Endothelial cell of umbilical vein (primary cell): ENCODE results near the gene STK16. TPM values are rescaled to one million over a fixed set of nuclear protein-coding genes. Genes with fewer than 3 reads are reported as not detected.

ENCODE experiments used
- BruUV-seq: library from RNA; stranded (reverse); fragments of 400-500 nt; replicated peaks from 2 replicates; lab custom pipeline; 2021; lab: Mats Ljungman, UMichigan
- CTCF ChIA-PET: fragments of 300-600, 350-600 bp; sonication (Branson Sonifier 250); formaldehyde crosslinking; loops from one replicate; lab custom pipeline; 2021; ENCODE audit warnings: antibody characterized with exemption, inconsistent platforms; lab: Charles Lee
- POLR2A ChIA-PET: fragments of 300-600, 350-600 bp; sonication (Branson Sonifier 250); formaldehyde crosslinking; loops from one replicate; lab custom pipeline; 2021; ENCODE audit warnings: antibody characterized with exemption, inconsistent platforms; lab: Charles Lee
- DNase-seq: peaks from one replicate; pipeline ENCODE4 v3.0.0-alpha.2; 2011; ENCODE audit warnings: low read depth, low spot score
- FAIRE-seq: peaks from 2 replicates; lab custom pipeline; 2011; peaks lifted over from hg19 to GRCh38; lab: Jason Lieb, UNC
- H2AFZ ChIP-seq: 2 replicates; pipeline ENCODE4 v1.6.0; 2012; ENCODE audit warnings: low read depth, low read length, control low read depth, inconsistent platforms
- H3K27ac ChIP-seq: 2 replicates; pipeline ENCODE4 v1.5.1; 2011; ENCODE audit warnings: low read depth, mild to moderate bottlenecking, control low read depth, low read length, moderate library complexity; ENCODE audit not compliant: insufficient read depth
- H3K27me3 ChIP-seq, 2 experiments: 2 replicates each; pipeline versions ENCODE4 v1.6.0 to v1.6.1; 2011; ENCODE audit warnings: low read length in 2 of 2, mixed read lengths in 1 of 2; ENCODE audit not compliant: control insufficient read depth in 2 of 2, insufficient read depth in 2 of 2
- H3K36me3 ChIP-seq, 2 experiments: 2 replicates in 1 of 2; 3 replicates in 1 of 2; pipeline ENCODE4 v1.5.1; 2011; ENCODE audit warnings: low read length in 2 of 2, mild to moderate bottlenecking in 1 of 2, moderate library complexity in 1 of 2; ENCODE audit not compliant: control insufficient read depth in 2 of 2, insufficient read depth in 2 of 2; ENCODE audit errors: extremely low read depth in 1 of 2
- H3K4me1 ChIP-seq: 3 replicates; pipeline ENCODE4 v1.5.1; 2011; ENCODE audit warnings: mild to moderate bottlenecking, low read length; ENCODE audit not compliant: control insufficient read depth, insufficient read depth; ENCODE audit errors: extremely low read depth
- H3K4me2 ChIP-seq: 2 replicates; pipeline ENCODE4 v1.6.1; 2011; ENCODE audit warnings: low read length, control low read depth, mixed read lengths; ENCODE audit not compliant: insufficient read depth
- H3K4me3 ChIP-seq, 3 experiments: fragments of 200-600 bp in 1 of 3; sonication (generic), shearing (Covaris generic) in 1 of 3; replicated peaks in 1 of 3; 2 replicates each; pipeline ENCODE4 v1.5.1; 2011 to 2016; ENCODE audit warnings: control low read depth in 3 of 3, low read length in 3 of 3, mild to moderate bottlenecking in 2 of 3, inconsistent platforms in 1 of 3, low read depth in 1 of 3, moderate library complexity in 1 of 3; ENCODE audit not compliant: insufficient read depth in 1 of 3
- H3K79me2 ChIP-seq: 2 replicates; pipeline ENCODE4 v1.6.0; 2012; ENCODE audit warnings: low read length, inconsistent platforms; ENCODE audit not compliant: control insufficient read depth, insufficient read depth
- H3K9ac ChIP-seq: replicated peaks from 2 replicates; pipeline ENCODE3; 2011; ENCODE audit warnings: low read length, control low read depth; ENCODE audit not compliant: insufficient read depth; ENCODE audit errors: extremely low read depth
- H3K9me1 ChIP-seq: replicated peaks from 3 replicates; pipeline ENCODE4 v1.6.0; 2011; ENCODE audit warnings: mild to moderate bottlenecking, low read length; ENCODE audit not compliant: control insufficient read depth, insufficient read depth; ENCODE audit errors: extremely low read depth
- H3K9me3 ChIP-seq: replicated peaks from 2 replicates; pipeline ENCODE4 v1.5.1; 2012; ENCODE audit warnings: low read length, inconsistent platforms; ENCODE audit not compliant: control insufficient read depth, insufficient read depth
- H4K20me1 ChIP-seq: replicated peaks from 2 replicates; pipeline ENCODE3; 2011; ENCODE audit warnings: mild to moderate bottlenecking, low read length; ENCODE audit not compliant: control insufficient read depth, insufficient read depth; ENCODE audit errors: extremely low read depth
- EZH2 ChIP-seq: IDR thresholded peaks from 2 replicates; pipeline ENCODE4 v1.6.1; 2012; ENCODE audit warnings: borderline replicate concordance, low read depth, mild to moderate bottlenecking, moderate library complexity, low read length, inconsistent platforms; ENCODE audit not compliant: severe bottlenecking
- JUN ChIP-seq: IDR thresholded peaks from 2 replicates; pipeline ENCODE4 v1.6.1; 2011; ENCODE audit warnings: borderline replicate concordance, low read depth; ENCODE audit not compliant: insufficient read length, insufficient read depth
- MAX ChIP-seq: IDR thresholded peaks from 2 replicates; pipeline ENCODE4 v1.6.1; 2011; ENCODE audit not compliant: insufficient read depth, insufficient read length
- POLR2A ChIP-seq: IDR thresholded peaks from 2 replicates; pipeline ENCODE4 v1.6.1; 2012; ENCODE audit warnings: low read depth, mild to moderate bottlenecking, control low read depth, low read length
- dilution Hi-C: fragments of 300-500 bp; cut with MboI; formaldehyde crosslinking; loops from one replicate; pipeline ENCODE4 v1.15.0; 2019; ENCODE audit warnings: low sequenced_read_pairs; ENCODE audit not compliant: extremely low pct_ligation_motif_present
- intact Hi-C: fragments of 100-400 bp; cut with micrococcal nuclease; formaldehyde crosslinking; loops from one replicate; pipeline ENCODE4 v1.10.0; 2022
- polyA plus RNA-seq, 4 experiments: library from polyadenylated mRNA; depleted of rRNA in 3 of 4; stranded (reverse) in 3 of 4; unstranded in 1 of 4; fragments of >200 nt; gene quantifications; 2 replicates each; pipeline versions ENCODE4 v1.2.1 to v1.2.3, GENCODE V29; 2011 to 2012; ENCODE audit warnings: missing spikeins in 1 of 4
- total RNA-seq: library from RNA; stranded (reverse); gene quantifications from 2 replicates; pipeline ENCODE4 v1.2.3, GENCODE V29; 2021

The STK16 gene
- total and polyA plus RNA-seq, 2 donors (not counting 3 experiments of a cell fraction or from before 2014, with no cell fraction given), result 18.8 to 63.2 TPM

- Histone ChIP-seq H3K9me1 (no peaks in the 10 kb centered on the region), H3K79me2 (no peaks in the 10 kb centered on the region), H3K9ac (no peak overlapping the region), H3K27ac (no peak overlapping the region), H3K4me1 (peaks cover 14% of the 10 kb centered on the region), H3K36me3 (peaks cover 3 to 45% of the 10 kb centered on the region in 2 experiments), H4K20me1 (no peaks in the 10 kb centered on the region), H2AFZ (no peak overlapping the region), H3K9me3 (no peaks in the 10 kb centered on the region), H3K4me3 (no peak overlapping the region), H3K4me2 (no peak overlapping the region), H3K27me3 (no peaks in the 10 kb centered on the region)
- CTCF ChIA-PET, result no interaction called here
- POLR2A ChIA-PET, result no interaction called here
- no peak for TF ChIP-seq POLR2A
- no peak for TF ChIP-seq EZH2
- TF ChIP-seq JUN, result no peak
- TF ChIP-seq MAX, result no peak
- DNase-seq (no peak), FAIRE-seq (no peak)
- no TSS peak for BruUV-seq
- dilution Hi-C loops, result no loop called here
- intact Hi-C loops, result no loop called here
These were observed 24.5 kb upstream of the STK16 start for GRCh38 chr2:219220652-219221402.

GRCh38 chr2:219221957-219222518, 23.2 kb upstream of the STK16 start:
- Histone ChIP-seq H3K9me1 (no peaks in the 10 kb centered on the region), H3K9ac (no peak overlapping the region), H3K9me3 (no peaks in the 10 kb centered on the region), H3K27ac (no peak overlapping the region), H4K20me1 (no peaks in the 10 kb centered on the region), H3K79me2 (peaks cover 1% of the 10 kb centered on the region), H3K4me3 (no peak overlapping the region), H3K4me2 (no peak overlapping the region), H3K36me3 (peaks cover 3 to 46% of the 10 kb centered on the region in 2 experiments), H2AFZ (no peak overlapping the region), H3K4me1 (peaks cover 14% of the 10 kb centered on the region), H3K27me3 (no peaks in the 10 kb centered on the region)
- DNase-seq, result no peak
- no peak for FAIRE-seq
- POLR2A ChIA-PET, result no interaction called here
- no peak for TF ChIP-seq POLR2A
- intact Hi-C loops (no loop called here), dilution Hi-C loops (no loop called here)
- CTCF ChIA-PET, result no interaction called here
- no TSS peak for BruUV-seq
